AG08395 (cell line): ENCODE data around the gene ARID4B.
"Not testable (repeated sequence)": the region's sequence is repeated elsewhere in the genome, so short reads cannot be mapped to it uniquely, and the experiment has no call there.

ENCODE experiments used
- DNase-seq: peaks from one replicate; pipeline ENCODE4 v3.0.0; 2012; ENCODE audit warnings: mixed read lengths, low spot score

Gene ARID4B

GRCh38 chr1:235221653-235222375, 106.2 kb downstream of the ARID4B start:
- DNase-seq, result no peak

- no peak for DNase-seq
Measured at GRCh38 chr1:235215453-235215852, 112.5 kb downstream of the ARID4B start.

GRCh38 chr1:235214962-235215361, 113.0 kb downstream of the ARID4B start:
- DNase-seq, result not testable (repeated sequence)

DNA sequence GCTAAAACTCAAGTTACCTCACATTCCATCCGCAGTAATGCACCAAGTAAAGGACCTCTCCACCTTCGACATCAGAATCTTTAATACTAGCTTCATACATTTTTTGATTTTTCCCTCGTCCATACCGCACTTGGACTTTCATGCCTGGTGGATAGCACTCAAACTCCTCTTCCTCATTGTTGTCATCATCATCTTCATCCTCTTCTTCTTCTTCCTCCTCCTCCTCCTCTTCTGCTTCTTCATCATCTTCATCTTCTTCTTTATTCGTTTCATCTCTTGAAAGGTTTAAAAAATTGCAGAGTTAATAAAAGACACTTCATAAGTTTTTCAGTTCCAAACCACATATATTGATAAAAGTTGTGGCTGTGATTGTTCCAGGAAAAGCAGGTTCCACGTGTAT, 114.2 kb downstream of the ARID4B start:
- DNase-seq, result no peak

GRCh38 chr1:235211517-235211916, 116.5 kb downstream of the ARID4B start:
- no peak for DNase-seq

GRCh38 chr1:235207209-235207565, 120.8 kb downstream of the ARID4B start:
- no peak for DNase-seq

- no peak for DNase-seq
Measured at GRCh38 chr1:235206533-235207208, 121.3 kb downstream of the ARID4B start.

- no peak for DNase-seq
Measured at GRCh38 chr1:235205687-235206086, 122.3 kb downstream of the ARID4B start.

DNA sequence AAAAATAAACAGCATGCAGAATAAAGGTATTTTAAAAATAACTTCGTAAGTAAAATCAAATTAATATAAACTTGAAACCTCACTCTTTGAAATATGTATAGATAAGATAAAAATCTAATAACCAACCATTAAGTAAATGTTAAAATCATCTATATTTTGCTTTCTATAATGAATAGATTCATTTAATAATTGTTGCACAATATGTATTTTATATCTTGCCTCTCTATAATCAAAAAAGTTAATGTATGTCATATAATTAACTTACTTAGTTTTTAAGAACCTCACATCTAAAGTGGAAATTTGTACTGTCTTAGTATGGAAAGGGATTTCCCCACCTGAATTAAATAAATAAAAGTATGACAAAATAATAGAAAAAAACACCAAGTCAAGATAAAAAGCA, 124.6 kb downstream of the ARID4B start:
- no peak for DNase-seq

- DNase-seq, result not testable (repeated sequence)
Measured at GRCh38 chr1:235202447-235202846, 125.5 kb downstream of the ARID4B start.

DNA sequence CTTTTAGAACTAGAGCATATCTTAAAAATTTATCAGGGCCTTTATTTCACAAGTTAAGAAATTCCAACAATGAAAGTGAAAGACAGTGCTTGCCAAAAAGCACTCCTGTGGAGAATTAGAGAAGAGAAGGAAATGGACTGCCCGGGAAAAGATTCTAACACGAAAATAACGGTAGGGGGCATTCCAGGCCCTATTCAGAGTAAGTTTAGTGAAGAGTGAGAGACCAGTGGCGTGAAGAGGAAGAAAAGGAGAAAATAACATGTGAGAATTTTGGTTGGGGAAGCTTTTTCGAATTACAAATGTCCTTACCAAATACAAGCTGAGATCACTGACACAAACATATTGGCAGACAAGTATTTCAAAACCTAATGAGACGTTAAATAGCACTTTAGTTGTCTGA, 128.5 kb downstream of the ARID4B start:
- peak; percentile 37 for DNase-seq

DNA sequence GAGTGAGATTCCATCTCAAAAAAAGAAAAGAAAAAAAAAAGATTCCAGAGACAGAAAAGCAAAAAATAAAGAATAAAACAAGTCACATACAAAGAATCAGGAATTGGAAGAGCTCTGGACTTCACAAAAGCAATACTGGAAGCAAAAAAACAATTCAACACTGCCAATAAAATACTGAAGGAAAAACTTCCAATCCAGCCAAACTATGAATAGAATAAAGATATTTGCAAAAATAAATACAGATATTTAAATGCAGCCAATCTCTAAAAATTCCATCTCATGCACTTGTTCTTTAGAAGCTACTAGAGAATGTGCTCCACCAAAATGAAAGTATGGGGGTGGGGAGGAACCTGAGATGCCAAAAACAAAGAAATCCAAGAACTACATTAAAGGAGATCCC, 137.5 kb downstream of the ARID4B start:
- DNase-seq, result no peak

- no peak for DNase-seq
Measured at GRCh38 chr1:235187316-235187715, 140.7 kb downstream of the ARID4B start.

DNA sequence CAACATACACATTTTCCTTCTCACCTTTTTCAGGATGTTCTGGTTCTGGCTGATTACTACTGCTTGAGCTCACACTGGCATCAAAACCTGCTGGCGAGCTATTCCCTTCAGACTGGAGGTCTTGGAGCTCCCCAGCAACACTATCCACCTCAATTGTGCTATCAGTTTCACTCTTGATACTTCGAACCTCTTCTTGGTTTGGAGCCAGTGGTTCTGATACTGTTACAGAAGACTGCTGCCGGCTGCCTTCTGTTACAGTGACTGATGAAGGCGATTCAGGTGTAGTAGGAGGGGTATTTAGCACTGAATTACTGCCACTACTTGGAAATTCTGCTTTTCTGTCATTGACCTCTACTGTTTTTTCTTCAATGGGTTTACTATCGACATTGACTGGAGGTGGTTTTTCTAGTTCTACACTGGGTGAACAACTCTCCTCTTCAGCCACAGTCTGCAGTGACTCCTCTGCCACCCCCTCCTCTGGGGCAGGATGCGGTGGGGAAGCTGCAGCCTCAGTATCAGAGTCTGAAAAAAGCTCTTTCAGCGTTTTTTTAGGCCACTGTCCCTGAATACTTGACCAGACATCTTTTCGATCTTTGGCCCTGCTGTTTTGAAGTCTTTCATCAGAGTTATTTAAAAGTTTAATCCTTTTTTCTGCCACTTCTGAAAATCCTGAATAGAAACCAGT, 146.3 kb downstream of the ARID4B start:
- DNase-seq, result no peak

DNA sequence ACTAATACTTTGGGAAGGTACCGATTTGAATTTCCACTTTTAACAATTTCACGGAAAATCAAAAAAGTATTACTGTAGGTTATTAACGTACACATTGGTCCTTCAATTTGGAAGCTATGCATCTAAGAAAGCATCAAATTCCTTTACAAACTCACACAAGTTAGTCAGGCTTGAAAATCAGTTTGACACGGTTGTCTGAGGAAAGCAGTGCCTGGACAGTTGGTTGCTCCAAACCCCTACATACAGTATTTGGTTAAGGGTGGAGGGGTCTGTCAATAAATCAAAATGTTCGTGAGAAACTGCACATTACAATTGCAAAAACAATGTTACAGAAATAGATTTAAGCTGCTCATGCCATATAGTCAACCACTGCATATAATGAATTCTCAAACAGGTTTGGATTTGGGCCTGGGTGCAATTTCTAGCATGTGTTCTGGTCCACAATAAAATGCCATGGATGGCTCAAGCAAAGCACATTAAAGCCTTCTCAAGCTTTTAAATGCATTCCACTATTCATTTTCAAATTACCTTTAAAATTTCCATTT, 147.0 kb downstream of the ARID4B start:
- DNase-seq, result no peak

GRCh38 chr1:235176486-235176885, 151.5 kb downstream of the ARID4B start:
- DNase-seq, result no peak

- no peak for DNase-seq
Measured at GRCh38 chr1:235169986-235170385, 158.0 kb downstream of the ARID4B start.

DNA sequence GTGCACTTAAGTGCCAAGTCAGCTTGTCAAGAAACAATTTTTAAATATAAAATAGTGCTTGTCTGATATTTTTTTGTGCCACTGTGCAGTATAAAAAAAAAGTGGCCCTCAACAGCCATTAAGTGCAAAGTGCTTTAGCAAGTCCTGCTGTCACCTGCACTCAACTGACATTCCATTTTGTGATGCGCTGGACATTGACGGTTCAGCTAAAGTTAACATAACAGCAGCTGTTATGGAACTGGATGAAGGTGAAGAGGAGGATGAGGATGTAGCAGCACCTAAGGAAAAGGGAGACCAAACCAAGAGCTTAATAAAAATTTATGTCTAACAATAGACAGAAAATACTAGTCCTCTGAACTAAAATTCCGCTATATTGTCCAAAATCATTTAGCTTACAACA, 159.6 kb downstream of the ARID4B start:
- no peak for DNase-seq

- DNase-seq, result no peak
Measured at GRCh38 chr1:235161685-235162327, 166.2 kb downstream of the ARID4B start.

DNA sequence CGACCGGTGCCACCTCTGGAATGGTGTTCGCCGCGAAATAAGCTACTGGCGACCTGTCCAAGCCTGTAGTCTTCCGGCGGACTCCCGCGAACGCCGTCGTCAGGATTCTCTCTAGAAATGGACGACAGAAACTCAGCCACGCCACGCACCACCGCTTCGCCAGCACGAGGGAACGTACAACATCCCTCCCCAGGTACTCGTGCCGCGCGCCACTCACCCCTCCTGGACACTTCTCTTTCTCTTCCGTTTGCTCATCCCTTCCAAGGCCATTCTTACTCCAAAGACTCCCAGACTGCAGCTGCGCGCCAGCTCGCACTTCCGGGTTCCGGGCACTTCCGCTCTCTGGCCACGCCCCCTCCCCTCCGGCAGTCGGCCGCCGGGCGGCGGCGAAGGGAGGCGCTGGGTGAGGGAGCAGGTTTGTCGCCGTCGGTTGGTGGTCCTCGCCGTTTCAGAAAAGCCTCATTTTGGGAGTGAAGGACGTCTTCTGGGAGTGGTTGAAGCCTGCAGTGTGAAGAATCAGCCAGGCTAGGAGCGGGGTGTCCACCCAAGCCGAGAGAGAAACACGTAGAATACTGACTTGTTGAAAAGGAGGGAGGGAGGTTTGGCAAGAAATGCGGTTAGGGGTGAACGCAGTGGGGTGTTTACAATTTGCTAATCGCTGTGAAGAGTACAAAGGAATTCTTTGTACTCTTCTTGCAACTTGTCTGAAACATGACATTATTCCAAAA, 166.9 kb downstream of the ARID4B start, which contains the start of gene RBM34:
Gene RBM34 (minus strand): TSS at position 294 of the 728 bp plus-strand sequence. CDS start 24 bp downstream, at position 270.
- peak; percentile 95 for DNase-seq

DNA sequence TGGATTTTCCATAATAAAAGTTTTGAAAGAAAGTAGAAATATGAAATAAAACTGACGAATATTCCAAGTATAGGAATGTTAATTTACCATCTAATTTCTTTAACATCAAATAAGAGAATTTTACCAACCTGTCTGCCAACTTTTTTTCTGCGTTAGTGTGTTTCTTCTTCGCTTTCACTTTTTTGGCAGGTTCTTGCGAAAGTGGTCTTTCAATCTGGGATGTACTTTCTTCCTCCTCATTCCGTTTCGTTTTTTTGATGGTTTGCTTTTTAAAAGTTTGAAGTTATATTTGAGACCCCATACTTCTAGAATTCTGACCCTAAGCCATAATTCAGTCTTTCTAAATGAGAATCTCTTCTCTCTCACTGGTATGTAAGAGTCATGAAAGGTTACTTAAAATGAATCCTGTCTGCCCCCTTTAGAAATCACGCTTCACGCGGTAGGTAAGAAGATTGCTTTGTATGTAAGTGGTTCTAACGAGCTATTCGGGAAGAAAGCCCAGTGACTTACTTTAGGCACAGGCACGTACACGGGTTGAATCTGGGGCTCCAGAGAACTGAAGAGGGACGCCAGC, 167.5 kb downstream of the ARID4B start:
- peak; percentile 45 for DNase-seq
